ENCODE measurements around the gene HSPB6.

- no peak for TF ChIP-seq EZH2phosphoT487 (IDR thresholded peaks at IDR 0.05; ENCODE audit: insufficient read depth, low read depth)
- TF ChIP-seq EZH2 (IDR thresholded peaks at IDR 0.05; ENCODE audit: insufficient read depth, poor library complexity, severe bottlenecking) = no peak
These were observed 1.1 kb downstream of the HSPB6 start for GRCh38 chr19:35755550-35756376.

Measured in GM23248 (cell line).